Activated B cell treated with CpG ODN at 0.5 μM for 24 hours (primary cell): Measurements from ENCODE around the gene RAB6B. TPM values are rescaled to one million over a fixed set of nuclear protein-coding genes. Genes with fewer than 3 reads are reported as not detected.

ENCODE experiments used
- ATAC-seq: fragments of 200-7000 bp; cut with Tn5 transposase; one replicate; pipeline ENCODE4 v1.10.0; 2021; ENCODE audit warnings: low read depth, mild to moderate bottlenecking, moderate library complexity
- CTCF ChIA-PET: fragments of 350-600 bp; sonication (Branson Sonifier 250); formaldehyde crosslinking; loops from one replicate; lab custom pipeline; 2021; ENCODE audit warnings: antibody characterized with exemption; lab: Charles Lee
- POLR2A ChIA-PET: fragments of 350-600 bp; sonication (Branson Sonifier 250); formaldehyde crosslinking; loops from one replicate; lab custom pipeline; 2021; ENCODE audit warnings: antibody characterized with exemption; lab: Charles Lee
- DNase-seq: peaks from one replicate; pipeline ENCODE4 v3.0.0; 2022
- H3K27ac Mint-ChIP-seq: one replicate; pipeline ENCODE4 v1.8.0; 2020; ENCODE audit warnings: mixed read lengths
- H3K27me3 Mint-ChIP-seq: one replicate; pipeline ENCODE4 v1.8.0; 2021; ENCODE audit warnings: mixed read lengths
- H3K36me3 Mint-ChIP-seq: one replicate; pipeline ENCODE4 v1.8.0; 2021; ENCODE audit warnings: low read depth, mixed read lengths
- H3K4me1 Mint-ChIP-seq: one replicate; pipeline ENCODE4 v1.8.0; 2021; ENCODE audit warnings: mixed read lengths
- H3K4me3 Mint-ChIP-seq: one replicate; pipeline ENCODE4 v1.8.0; 2020; ENCODE audit warnings: mild to moderate bottlenecking, mixed read lengths
- H3K9me3 Mint-ChIP-seq: one replicate; pipeline ENCODE4 v1.8.0; 2020; ENCODE audit warnings: mixed read lengths
- CTCF ChIP-seq: fragments of 200-600 bp; IDR thresholded peaks from one replicate; pipeline ENCODE4 v1.8.0; 2022; ENCODE audit warnings: antibody characterized with exemption, mild to moderate bottlenecking
- intact Hi-C: fragments of 100-400 bp; cut with micrococcal nuclease; formaldehyde crosslinking; loops from one replicate; pipeline ENCODE4 v1.15.1; 2024
- total RNA-seq: library from RNA; stranded (reverse); gene quantifications from 2 replicates; pipeline ENCODE4 v1.2.3, GENCODE V29; 2022

The RAB6B gene
- total RNA-seq, 1 donor from 2014 or later, result not detected

- TF ChIP-seq CTCF, result no peak
- intact Hi-C loops, result no loop called here
- no peak for ATAC-seq
- DNase-seq, result no peak
- no peak overlapping the region for H3K27ac Mint-ChIP-seq
- peaks cover 21% of the 10 kb centered on the region for H3K27me3 Mint-ChIP-seq
- CTCF ChIA-PET, result no interaction called here
- H3K4me1 Mint-ChIP-seq, result no peaks in the 10 kb centered on the region
- H3K4me3 Mint-ChIP-seq, result no peak overlapping the region
- H3K9me3 Mint-ChIP-seq, result peaks cover 14% of the 10 kb centered on the region
- POLR2A ChIA-PET, result no interaction called here
- no peaks in the 10 kb centered on the region for H3K36me3 Mint-ChIP-seq
Observed at GRCh38 chr3:133877221-133877620, 18.5 kb downstream of the RAB6B start.

- Mint-ChIP-seq H3K4me1 (no peaks in the 10 kb centered on the region), H3K36me3 (no peaks in the 10 kb centered on the region), H3K4me3 (no peak overlapping the region), H3K27ac (no peak overlapping the region), H3K9me3 (peaks cover 14% of the 10 kb centered on the region), H3K27me3 (peaks cover 27% of the 10 kb centered on the region)
- DNase-seq, result no peak
- no peak for ATAC-seq
- ChIA-PET POLR2A (no interaction called here), CTCF (no interaction called here)
- intact Hi-C loops, result no loop called here
- no peak for TF ChIP-seq CTCF
Observed at GRCh38 chr3:133874761-133875438, 20.8 kb downstream of the RAB6B start.

- peaks cover 27% of the 10 kb centered on the region for H3K27me3 Mint-ChIP-seq
- no peak for ATAC-seq
- no peak for TF ChIP-seq CTCF
- POLR2A ChIA-PET, result no interaction called here
- no peaks in the 10 kb centered on the region for H3K36me3 Mint-ChIP-seq
- CTCF ChIA-PET, result no interaction called here
- no peak for DNase-seq
- intact Hi-C loops, result no loop called here
- H3K9me3 Mint-ChIP-seq, result peaks cover 14% of the 10 kb centered on the region
- H3K27ac Mint-ChIP-seq, result no peak overlapping the region
- no peaks in the 10 kb centered on the region for H3K4me1 Mint-ChIP-seq
- no peak overlapping the region for H3K4me3 Mint-ChIP-seq
Observed at GRCh38 chr3:133874344-133874743, 21.3 kb downstream of the RAB6B start.

- ChIA-PET CTCF (no interaction called here), POLR2A (no interaction called here)
- H3K36me3 Mint-ChIP-seq, result no peaks in the 10 kb centered on the region
- peaks cover 6% of the 10 kb centered on the region for H3K9me3 Mint-ChIP-seq
- no peak overlapping the region for H3K27ac Mint-ChIP-seq
- DNase-seq (no peak), ATAC-seq (no peak)
- TF ChIP-seq CTCF, result no peak
- no peaks in the 10 kb centered on the region for H3K4me1 Mint-ChIP-seq
- intact Hi-C loops, result no loop called here
- peaks cover 36% of the 10 kb centered on the region for H3K27me3 Mint-ChIP-seq
- H3K4me3 Mint-ChIP-seq, result no peak overlapping the region
Observed at GRCh38 chr3:133872781-133873180, 22.9 kb downstream of the RAB6B start.

GRCh38 chr3:133872161-133872560 lies 23.5 kb downstream of the RAB6B start:
- intact Hi-C loops, result no loop called here
- POLR2A ChIA-PET, result no interaction called here

More at GRCh38 chr3:133872161-133872560, 23.5 kb downstream of the RAB6B start:
- Mint-ChIP-seq H3K27ac (no peak overlapping the region), H3K9me3 (peaks cover 4% of the 10 kb centered on the region), H3K27me3 (peaks cover 36% of the 10 kb centered on the region), H3K4me1 (no peaks in the 10 kb centered on the region), H3K4me3 (no peak overlapping the region), H3K36me3 (no peaks in the 10 kb centered on the region)
- CTCF ChIA-PET, result no interaction called here
- TF ChIP-seq CTCF, result no peak
- DNase-seq, result no peak
- no peak for ATAC-seq
